ENCODE measurements around the gene BCR.

Gene BCR

DNA sequence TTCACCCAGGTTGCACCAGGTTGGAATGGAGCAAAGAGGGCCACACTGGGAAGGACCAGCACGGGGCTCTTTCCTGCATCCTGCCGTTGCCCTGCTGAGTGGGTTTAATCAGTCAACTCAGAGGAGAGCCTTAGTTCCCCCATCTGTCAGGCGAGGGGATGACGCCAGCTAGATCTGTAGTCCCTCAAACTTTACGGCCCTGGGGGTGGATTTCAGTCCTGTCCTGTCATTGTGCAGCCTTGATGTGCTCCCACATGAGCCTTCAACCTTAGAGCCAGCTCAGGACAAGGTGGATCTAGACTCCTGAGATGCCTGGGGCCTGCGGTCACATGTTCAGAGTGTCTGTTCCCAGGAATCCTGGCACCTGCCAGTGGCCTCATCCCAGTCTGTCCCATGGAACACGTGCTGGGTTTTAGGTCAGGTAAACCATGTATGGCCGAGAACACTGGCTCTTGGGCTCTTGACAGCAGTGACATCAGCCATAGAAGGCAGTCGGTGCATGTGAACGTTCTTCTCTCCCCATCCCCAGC lies 104.3 kb downstream of the BCR start:
- Histone ChIP-seq H4K91ac (ENCODE audit: low read depth, low read length) (no peak overlapping the region), H3K18ac (ENCODE audit: low read length) (no peak overlapping the region), H3K27ac (ENCODE audit: low read depth, low read length) (no peak overlapping the region)

GRCh38 chr22:23285236-23285635 lies 104.9 kb downstream of the BCR start:
- Histone ChIP-seq H2AFZ (ENCODE audit: insufficient read depth, low read length, poor library complexity) (no peak overlapping the region), H2AK5ac (ENCODE audit: low read length) (no peak overlapping the region), H3K4me2 (ENCODE audit: low read length) (no peak overlapping the region), H2BK12ac (ENCODE audit: low read length) (no peak overlapping the region), H3K79me2 (ENCODE audit: control insufficient read depth, insufficient read depth, low read length, poor library complexity) (no peaks in the 10 kb centered on the region), H3K14ac (ENCODE audit: low read length) (no peak overlapping the region), H4K12ac (ENCODE audit: low read depth, low read length) (no peak overlapping the region), H3K4me3 (ENCODE audit: low read depth, low read length) (no peak overlapping the region), H3K4ac (ENCODE audit: low read depth, low read length) (no peak overlapping the region), H3K36me3 (ENCODE audit: control insufficient read depth in 1 of 2, insufficient read depth in 2 of 2, low read length in 2 of 2) (peaks cover 90 to 96% of the 10 kb centered on the region in 2 experiments), H3K4me1 (ENCODE audit: control insufficient read depth in 1 of 2, insufficient read depth in 2 of 2, low read length in 2 of 2) (peaks cover under 1 to 6% of the 10 kb centered on the region in 2 experiments), H4K8ac (ENCODE audit: low read depth, low read length) (no peak overlapping the region), H2BK5ac (ENCODE audit: low read depth, low read length, poor library complexity) (no peak overlapping the region), H3K27me3 (ENCODE audit: insufficient read depth, low read length) (no peaks in the 10 kb centered on the region), H3K79me1 (ENCODE audit: low read length) (no peaks in the 10 kb centered on the region), H3K18ac (ENCODE audit: low read length) (no peak overlapping the region), H4K91ac (ENCODE audit: low read depth, low read length) (no peak overlapping the region), H3K9me3 (ENCODE audit: insufficient read depth, low read depth, low read length) (peaks cover 4% of the 10 kb centered on the region), H2BK120ac (ENCODE audit: insufficient read depth, low read length, poor library complexity) (no peak overlapping the region), H3K27ac (ENCODE audit: low read depth, low read length) (no peak overlapping the region), H3K23ac (ENCODE audit: low read length) (no peak overlapping the region), H3K9ac (ENCODE audit: low read length) (no peak overlapping the region)
- WGBS (ENCODE audit: extremely low coverage, insufficient coverage, insufficient read length) = no CpG with 5 or more reads among the region's 8 CpGs
- DNase-seq = no peak

More for the DNA sequence above, 104.3 kb downstream of the BCR start:
- no peaks in the 10 kb centered on the region for H3K79me2 ChIP-seq (ENCODE audit: control insufficient read depth, insufficient read depth, low read length, poor library complexity)
- no peak overlapping the region for H4K12ac ChIP-seq (ENCODE audit: low read depth, low read length)
- WGBS (ENCODE audit: extremely low coverage, insufficient coverage, insufficient read length) = no CpG with 5 or more reads among the region's 10 CpGs
- no peak overlapping the region for H3K4me2 ChIP-seq (ENCODE audit: low read length)
- no peak overlapping the region for H2BK120ac ChIP-seq (ENCODE audit: insufficient read depth, low read length, poor library complexity)
- H3K4me1 ChIP-seq (ENCODE audit: control insufficient read depth in 1 of 2, insufficient read depth in 2 of 2, low read length in 2 of 2) = peaks cover 0 to under 1% of the 10 kb centered on the region in 2 experiments
- H3K9me3 ChIP-seq (ENCODE audit: insufficient read depth, low read depth, low read length) = peaks cover 4% of the 10 kb centered on the region
- no peak for DNase-seq
- no peak overlapping the region for H2BK12ac ChIP-seq (ENCODE audit: low read length)
- no peak overlapping the region for H3K14ac ChIP-seq (ENCODE audit: low read length)
- H2BK5ac ChIP-seq (ENCODE audit: low read depth, low read length, poor library complexity) = no peak overlapping the region
- H2AFZ ChIP-seq (ENCODE audit: insufficient read depth, low read length, poor library complexity) = no peak overlapping the region
- H3K27me3 ChIP-seq (ENCODE audit: insufficient read depth, low read length) = no peaks in the 10 kb centered on the region
- H3K9ac ChIP-seq (ENCODE audit: low read length) = no peak overlapping the region
- H2AK5ac ChIP-seq (ENCODE audit: low read length) = no peak overlapping the region
- no peak overlapping the region for H3K23ac ChIP-seq (ENCODE audit: low read length)
- no peak overlapping the region for H3K4ac ChIP-seq (ENCODE audit: low read depth, low read length)
- no peak overlapping the region for H3K4me3 ChIP-seq (ENCODE audit: low read depth, low read length)
- peaks cover 91 to 96% of the 10 kb centered on the region in 2 experiments for H3K36me3 ChIP-seq (ENCODE audit: control insufficient read depth in 1 of 2, insufficient read depth in 2 of 2, low read length in 2 of 2)
- no peaks in the 10 kb centered on the region for H3K79me1 ChIP-seq (ENCODE audit: low read length)
- H4K8ac ChIP-seq (ENCODE audit: low read depth, low read length) = no peak overlapping the region

GRCh38 chr22:23285734-23286133 lies 105.4 kb downstream of the BCR start:
- Histone ChIP-seq H3K27me3 (ENCODE audit: insufficient read depth, low read length) (no peaks in the 10 kb centered on the region), H2BK12ac (ENCODE audit: low read length) (no peak overlapping the region), H3K4me2 (ENCODE audit: low read length) (no peak overlapping the region), H3K9me3 (ENCODE audit: insufficient read depth, low read depth, low read length) (peaks cover 4% of the 10 kb centered on the region), H3K27ac (ENCODE audit: low read depth, low read length) (no peak overlapping the region), H4K12ac (ENCODE audit: low read depth, low read length) (no peak overlapping the region), H3K9ac (ENCODE audit: low read length) (no peak overlapping the region), H3K14ac (ENCODE audit: low read length) (no peak overlapping the region), H3K79me1 (ENCODE audit: low read length) (no peaks in the 10 kb centered on the region), H3K4ac (ENCODE audit: low read depth, low read length) (no peak overlapping the region), H4K91ac (ENCODE audit: low read depth, low read length) (no peak overlapping the region), H3K36me3 (ENCODE audit: control insufficient read depth in 1 of 2, insufficient read depth in 2 of 2, low read length in 2 of 2) (peaks cover 89 to 95% of the 10 kb centered on the region in 2 experiments), H3K4me1 (ENCODE audit: control insufficient read depth in 1 of 2, insufficient read depth in 2 of 2, low read length in 2 of 2) (peaks cover 4 to 11% of the 10 kb centered on the region in 2 experiments), H2BK5ac (ENCODE audit: low read depth, low read length, poor library complexity) (no peak overlapping the region), H4K8ac (ENCODE audit: low read depth, low read length) (no peak overlapping the region), H3K23ac (ENCODE audit: low read length) (no peak overlapping the region), H3K18ac (ENCODE audit: low read length) (no peak overlapping the region), H2AFZ (ENCODE audit: insufficient read depth, low read length, poor library complexity) (no peak overlapping the region), H2AK5ac (ENCODE audit: low read length) (no peak overlapping the region), H3K4me3 (ENCODE audit: low read depth, low read length) (no peak overlapping the region), H3K79me2 (ENCODE audit: control insufficient read depth, insufficient read depth, low read length, poor library complexity) (no peaks in the 10 kb centered on the region), H2BK120ac (ENCODE audit: insufficient read depth, low read length, poor library complexity) (no peak overlapping the region)
- WGBS (ENCODE audit: extremely low coverage, insufficient coverage, insufficient read length) = no CpG with 5 or more reads among the region's 7 CpGs
- DNase-seq = no peak

DNA sequence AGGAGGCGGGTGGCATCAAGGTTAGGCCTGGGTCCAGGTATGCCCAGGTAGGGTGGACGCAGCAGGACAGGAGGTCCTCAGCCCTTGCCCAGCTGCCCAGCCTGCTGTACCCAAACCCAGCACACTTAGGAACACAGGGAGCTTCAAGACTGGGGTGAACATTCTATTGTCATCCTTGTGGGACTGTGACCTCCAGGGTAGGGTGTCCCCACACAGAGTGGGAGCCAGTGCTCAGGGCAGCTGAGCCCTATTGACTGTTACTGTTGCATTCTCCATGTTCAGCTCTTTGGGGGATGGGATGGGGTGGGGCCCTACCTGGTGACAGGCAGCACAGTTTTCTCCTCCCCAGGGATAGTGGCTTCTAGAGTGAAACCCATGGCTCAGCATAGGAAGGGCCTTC lies 106.0 kb downstream of the BCR start:
- H3K4me2 ChIP-seq (ENCODE audit: low read length) = no peak overlapping the region
- H2AFZ ChIP-seq (ENCODE audit: insufficient read depth, low read length, poor library complexity) = no peak overlapping the region
- H4K8ac ChIP-seq (ENCODE audit: low read depth, low read length) = no peak overlapping the region
- H3K79me2 ChIP-seq (ENCODE audit: control insufficient read depth, insufficient read depth, low read length, poor library complexity) = no peaks in the 10 kb centered on the region
- no peak overlapping the region for H2BK5ac ChIP-seq (ENCODE audit: low read depth, low read length, poor library complexity)
- no CpG with 5 or more reads among the region's 2 CpGs for WGBS (ENCODE audit: extremely low coverage, insufficient coverage, insufficient read length)
- no peak overlapping the region for H2BK120ac ChIP-seq (ENCODE audit: insufficient read depth, low read length, poor library complexity)
- H3K9ac ChIP-seq (ENCODE audit: low read length) = no peak overlapping the region
- H2BK12ac ChIP-seq (ENCODE audit: low read length) = no peak overlapping the region
- no peak for DNase-seq
- no peak overlapping the region for H3K4ac ChIP-seq (ENCODE audit: low read depth, low read length)
- H3K18ac ChIP-seq (ENCODE audit: low read length) = no peak overlapping the region
- no peaks in the 10 kb centered on the region for H3K27me3 ChIP-seq (ENCODE audit: insufficient read depth, low read length)
- H2AK5ac ChIP-seq (ENCODE audit: low read length) = no peak overlapping the region
- no peak overlapping the region for H3K23ac ChIP-seq (ENCODE audit: low read length)
- no peak overlapping the region for H4K12ac ChIP-seq (ENCODE audit: low read depth, low read length)
- H3K14ac ChIP-seq (ENCODE audit: low read length) = no peak overlapping the region
- H3K4me3 ChIP-seq (ENCODE audit: low read depth, low read length) = no peak overlapping the region
- no peak overlapping the region for H3K27ac ChIP-seq (ENCODE audit: low read depth, low read length)
- H3K36me3 ChIP-seq (ENCODE audit: control insufficient read depth in 1 of 2, insufficient read depth in 2 of 2, low read length in 2 of 2) = peaks cover 84 to 91% of the 10 kb centered on the region in 2 experiments
- H4K91ac ChIP-seq (ENCODE audit: low read depth, low read length) = no peak overlapping the region
- peaks cover 4% of the 10 kb centered on the region for H3K9me3 ChIP-seq (ENCODE audit: insufficient read depth, low read depth, low read length)
- H3K4me1 ChIP-seq (ENCODE audit: control insufficient read depth in 1 of 2, insufficient read depth in 2 of 2, low read length in 2 of 2) = peaks cover 6 to 12% of the 10 kb centered on the region in 2 experiments
- H3K79me1 ChIP-seq (ENCODE audit: low read length) = peaks cover under 1% of the 10 kb centered on the region

Data from trophoblast cell (in vitro differentiated cells and primary cell).